Fibroblast of lung (primary cell): ENCODE data around the gene HIVEP1. TPM values are rescaled to one million over a fixed set of nuclear protein-coding genes. Genes with fewer than 3 reads are reported as not detected.

Source experiments
- DNase-seq, 2 donors: peaks; one replicate each; pipeline versions ENCODE4 v3.0.0 to v3.0.0-alpha.2; 2010; ENCODE audit warnings: low read depth in 2 of 2
- H2AFZ ChIP-seq: 2 replicates; pipeline ENCODE4 v1.5.1; 2012; ENCODE audit warnings: low read length, control low read depth, inconsistent platforms
- H3K27ac ChIP-seq: 2 replicates; pipeline ENCODE4 v1.5.1; 2011; ENCODE audit warnings: low read length, control low read depth; ENCODE audit not compliant: insufficient read depth
- H3K27me3 ChIP-seq: 2 replicates; pipeline ENCODE4 v1.5.1; 2011; ENCODE audit warnings: mild to moderate bottlenecking, low read length; ENCODE audit not compliant: control insufficient read depth, insufficient read depth
- H3K36me3 ChIP-seq: 2 replicates; pipeline ENCODE4 v1.5.1; 2011; ENCODE audit warnings: low read length; ENCODE audit not compliant: control insufficient read depth, insufficient read depth
- H3K4me1 ChIP-seq: 2 replicates; pipeline ENCODE4 v1.5.1; 2011; ENCODE audit warnings: low read length; ENCODE audit not compliant: control insufficient read depth, insufficient read depth; ENCODE audit errors: extremely low read depth
- H3K4me2 ChIP-seq: 2 replicates; pipeline ENCODE4 v1.5.1; 2011; ENCODE audit warnings: low read length, control low read depth; ENCODE audit not compliant: insufficient read depth; ENCODE audit errors: extremely low read depth
- H3K4me3 ChIP-seq, 4 experiments: fragments of 200-600 bp in 1 of 4; sonication (generic) in 1 of 4; replicated peaks in 1 of 4; 2 replicates each; pipeline ENCODE4 v1.5.1; 2011 to 2016; ENCODE audit warnings: low read length in 4 of 4, low read depth in 3 of 4, mild to moderate bottlenecking in 3 of 4, control low read depth in 2 of 4, inconsistent platforms in 1 of 4, mixed read lengths in 1 of 4; ENCODE audit not compliant: insufficient read depth in 1 of 4; ENCODE audit errors: control extremely low read depth in 1 of 4
- H3K79me2 ChIP-seq: 2 replicates; pipeline ENCODE4 v1.5.1; 2012; ENCODE audit warnings: mild to moderate bottlenecking, low read length, inconsistent platforms; ENCODE audit not compliant: control insufficient read depth, insufficient read depth
- H3K9ac ChIP-seq: 2 replicates; pipeline ENCODE4 v1.5.1; 2011; ENCODE audit warnings: mild to moderate bottlenecking, low read length, control low read depth; ENCODE audit not compliant: insufficient read depth
- H3K9me3 ChIP-seq: 2 replicates; pipeline ENCODE4 v1.5.1; 2012; ENCODE audit warnings: low read depth, low read length; ENCODE audit not compliant: control insufficient read depth, insufficient read depth
- H4K20me1 ChIP-seq: 2 replicates; pipeline ENCODE4 v1.5.1; 2011; ENCODE audit warnings: low read length; ENCODE audit not compliant: control insufficient read depth, insufficient read depth; ENCODE audit errors: extremely low read depth
- CTCF ChIP-seq, 2 donors: IDR thresholded peaks in 1 of 2; conservative IDR thresholded peaks in 1 of 2; 1 replicate in 1 of 2; 2 replicates in 1 of 2; pipeline ENCODE4 v1.5.1; 2011 to 2012; ENCODE audit warnings: low read length in 2 of 2, control low read depth in 1 of 2, inconsistent platforms in 1 of 2, low read depth in 1 of 2, mild to moderate bottlenecking in 1 of 2
- EZH2 ChIP-seq: IDR thresholded peaks from 2 replicates; pipeline ENCODE4 v1.5.1; 2012; ENCODE audit warnings: low read length, control low read depth, mild to moderate bottlenecking; ENCODE audit errors: missing control alignments
- polyA plus RNA-seq, 2 donors: library from polyadenylated mRNA; depleted of rRNA in 1 of 2; stranded (reverse) in 1 of 2; unstranded in 1 of 2; fragments of >200 nt; gene quantifications; 2 replicates each; pipeline ENCODE4 v1.2.1, GENCODE V29; 2011 to 2012; ENCODE audit warnings: missing spikeins in 1 of 2
- total RNA-seq: library from RNA; depleted of rRNA; stranded (reverse); fragments of >200 nt; gene quantifications from 2 replicates; pipeline ENCODE4 v1.2.1, GENCODE V29; 2014

HIVEP1 gene
- total and polyA plus RNA-seq, 2 donors (not counting 1 experiment from before 2014, with no cell fraction given) = 9.9 to 14.6 TPM

GRCh38 chr6:12115492-12115891 is 103.4 kb downstream of the HIVEP1 start:
- no peak overlapping the region for H3K27ac ChIP-seq
- H4K20me1 ChIP-seq = no peaks in the 10 kb centered on the region
- no peaks in the 10 kb centered on the region for H3K36me3 ChIP-seq
- no peaks in the 10 kb centered on the region for H3K79me2 ChIP-seq
- no peak overlapping the region for H3K4me3 ChIP-seq
- H3K4me2 ChIP-seq = no peak overlapping the region
- DNase-seq = no peak
- no peak overlapping the region for H2AFZ ChIP-seq
- no peaks in the 10 kb centered on the region for H3K9me3 ChIP-seq
- no peak overlapping the region for H3K9ac ChIP-seq
- TF ChIP-seq EZH2 (no peak), CTCF (conservative IDR thresholded peaks at IDR 0.05 in 1 of 2, IDR thresholded peaks at IDR 0.05 in 1 of 2; ENCODE audit: low read depth in 1 of 2, low read length in 2 of 2) (no peak)
- H3K27me3 ChIP-seq = no peaks in the 10 kb centered on the region
- no peaks in the 10 kb centered on the region for H3K4me1 ChIP-seq

- Histone ChIP-seq H3K27me3 (no peaks in the 10 kb centered on the region), H3K36me3 (no peaks in the 10 kb centered on the region), H3K79me2 (no peaks in the 10 kb centered on the region), H4K20me1 (no peaks in the 10 kb centered on the region), H2AFZ (no peak overlapping the region), H3K9ac (no peak overlapping the region), H3K4me3 (no peak overlapping the region), H3K27ac (no peak overlapping the region), H3K4me2 (no peak overlapping the region), H3K9me3 (no peaks in the 10 kb centered on the region), H3K4me1 (no peaks in the 10 kb centered on the region)
- no peak for TF ChIP-seq CTCF (conservative IDR thresholded peaks at IDR 0.05 in 1 of 2, IDR thresholded peaks at IDR 0.05 in 1 of 2; ENCODE audit: low read depth in 1 of 2, low read length in 2 of 2)
- TF ChIP-seq EZH2 = no peak
- no peak for DNase-seq
These were observed 104.2 kb downstream of the HIVEP1 start for GRCh38 chr6:12116264-12116800.

DNA sequence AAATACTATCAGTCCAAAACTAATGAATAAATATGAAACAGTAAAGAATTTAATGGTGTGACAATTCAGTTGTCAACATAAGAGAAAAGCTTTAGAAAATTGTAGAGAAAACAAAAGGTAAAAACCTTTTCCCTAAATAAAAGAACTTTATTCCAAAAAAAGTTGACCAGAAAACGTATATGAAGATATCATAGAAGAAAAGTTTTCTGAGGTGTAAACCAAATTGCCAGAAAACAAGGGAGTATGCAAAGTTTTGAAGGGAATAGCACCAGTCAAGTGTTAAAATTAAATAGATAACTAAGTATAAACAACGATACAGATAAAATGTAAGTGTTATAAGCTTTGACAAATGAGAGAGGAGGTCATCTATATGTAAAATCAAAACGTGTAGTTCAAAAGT is 104.9 kb downstream of the HIVEP1 start:
- H3K4me1 ChIP-seq = no peaks in the 10 kb centered on the region
- no peaks in the 10 kb centered on the region for H4K20me1 ChIP-seq
- H3K9me3 ChIP-seq = no peaks in the 10 kb centered on the region
- H3K79me2 ChIP-seq = no peaks in the 10 kb centered on the region
- H3K4me2 ChIP-seq = no peak overlapping the region
- H3K4me3 ChIP-seq = no peak overlapping the region
- no peak overlapping the region for H3K9ac ChIP-seq
- H3K36me3 ChIP-seq = no peaks in the 10 kb centered on the region
- no peaks in the 10 kb centered on the region for H3K27me3 ChIP-seq
- no peak overlapping the region for H2AFZ ChIP-seq
- TF ChIP-seq EZH2 (no peak), CTCF (conservative IDR thresholded peaks at IDR 0.05 in 1 of 2, IDR thresholded peaks at IDR 0.05 in 1 of 2; ENCODE audit: low read depth in 1 of 2, low read length in 2 of 2) (no peak)
- H3K27ac ChIP-seq = no peak overlapping the region
- no peak for DNase-seq
